Measurements from ENCODE around the gene KCNC2.

- TF ChIP-seq POLR2AphosphoS5 (IDR thresholded peaks at IDR 0.05; ENCODE audit: low read depth, low read length), result no peak
- no peak for TF ChIP-seq POLR2A (IDR thresholded peaks at IDR 0.05; ENCODE audit: low read depth, low read length)
- TF ChIP-seq TAF1 (IDR thresholded peaks at IDR 0.05; ENCODE audit: borderline replicate concordance, low read depth, low read length), result no peak
Observed at GRCh38 chr12:75048767-75049166, 160.9 kb downstream of the KCNC2 start.

Data from GM12892 (cell line).